CD4-positive, alpha-beta T cell (primary cell): Measurements from ENCODE around the gene NFIA. TPM values are rescaled to one million over a fixed set of nuclear protein-coding genes. Genes with fewer than 3 reads are reported as not detected.

Source experiments
- ATAC-seq: fragments of 200-7000 bp; cut with Tn5 transposase; one replicate; pipeline ENCODE4 v1.10.0; 2022; ENCODE audit warnings: mild to moderate bottlenecking; ENCODE audit not compliant: poor library complexity
- CTCF ChIA-PET: fragments of 350-600 bp; sonication (Branson Sonifier 250); formaldehyde crosslinking; loops from one replicate; lab custom pipeline; 2021; ENCODE audit warnings: antibody characterized with exemption, inconsistent platforms; lab: Charles Lee
- POLR2A ChIA-PET: fragments of 350-600 bp; sonication (Branson Sonifier 250); formaldehyde crosslinking; loops from one replicate; lab custom pipeline; 2021; ENCODE audit warnings: antibody characterized with exemption, inconsistent platforms; lab: Charles Lee
- DNase-seq, 14 experiments: peaks; one replicate each; pipeline ENCODE4 v3.0.0-alpha.2; 2013 to 2020; ENCODE audit warnings: mixed read lengths in 2 of 14
- H3K27ac ChIP-seq, 2 donors: one replicate each; pipeline versions ENCODE4 v1.5.1 to v1.7.0; 2013; ENCODE audit warnings: low read length in 2 of 2, low read depth in 1 of 2, mild to moderate bottlenecking in 1 of 2
- H3K27me3 ChIP-seq, 2 experiments: 1 replicate in 1 of 2; 2 replicates in 1 of 2; pipeline versions ENCODE4 v1.6.1 to v1.7.0; 2013; ENCODE audit warnings: low read length in 2 of 2, control low read depth in 1 of 2, mild to moderate bottlenecking in 1 of 2, moderate library complexity in 1 of 2; ENCODE audit not compliant: insufficient read depth in 2 of 2, control insufficient read depth in 1 of 2
- H3K36me3 ChIP-seq: one replicate; pipeline ENCODE4 v1.6.1; 2013; ENCODE audit warnings: low read length, control low read depth; ENCODE audit not compliant: insufficient read depth
- H3K4me1 ChIP-seq: one replicate; pipeline ENCODE4 v1.6.1; 2013; ENCODE audit warnings: low read length, control low read depth; ENCODE audit not compliant: insufficient read depth
- H3K4me3 ChIP-seq: one replicate; pipeline ENCODE4 v1.5.1; 2013; ENCODE audit warnings: mild to moderate bottlenecking, low read length, moderate library complexity
- H3K9me3 ChIP-seq, 2 experiments: 1 replicate in 1 of 2; 2 replicates in 1 of 2; pipeline versions ENCODE4 v1.6.1 to v1.7.0; 2013; ENCODE audit warnings: low read length in 2 of 2, mild to moderate bottlenecking in 2 of 2, control low read depth in 1 of 2, moderate library complexity in 1 of 2; ENCODE audit not compliant: control insufficient read depth in 1 of 2, insufficient read depth in 1 of 2
- H3K27ac Mint-ChIP-seq: one replicate; pipeline ENCODE4 v1.8.0; 2020; ENCODE audit warnings: mixed read lengths
- H3K27me3 Mint-ChIP-seq: one replicate; pipeline ENCODE4 v1.8.0; 2021; ENCODE audit warnings: mixed read lengths
- H3K36me3 Mint-ChIP-seq: one replicate; pipeline ENCODE4 v1.8.0; 2021; ENCODE audit warnings: low read depth, mixed read lengths
- H3K4me1 Mint-ChIP-seq: one replicate; pipeline ENCODE4 v1.8.0; 2021; ENCODE audit warnings: low read depth, mixed read lengths
- H3K4me3 Mint-ChIP-seq: one replicate; pipeline ENCODE4 v1.8.0; 2020; ENCODE audit warnings: mild to moderate bottlenecking, mixed read lengths
- H3K9me3 Mint-ChIP-seq: one replicate; pipeline ENCODE4 v1.8.0; 2020; ENCODE audit warnings: mixed read lengths
- CTCF ChIP-seq: fragments of 200-600 bp; IDR thresholded peaks from one replicate; pipeline ENCODE4 v1.8.0; 2022; ENCODE audit warnings: antibody characterized with exemption, mild to moderate bottlenecking
- intact Hi-C, 2 experiments: fragments of 100-400 bp; cut with DNase I in 1 of 2; cut with micrococcal nuclease in 1 of 2; formaldehyde crosslinking; loops; one replicate each; pipeline versions ENCODE4 v1.15.1 to v1.9.0; 2023 to 2025; cut with DNase I, micrococcal nuclease
- total RNA-seq, 174 experiments: library from RNA in 2 of 174; stranded (reverse) in 2 of 174; gene quantifications; one replicate each; pipeline ENCODE4 v1.2.3 and lab custom pipeline; 2021 to 2026

NFIA gene
- total RNA-seq, 2 experiments from 2014 or later = 4.8 to 5.9 TPM

GRCh38 chr1:61227857-61228550 is 145.6 kb downstream of the NFIA start:
- H3K9me3 ChIP-seq = no peaks in the 10 kb centered on the region
- Mint-ChIP-seq H3K27me3 (no peaks in the 10 kb centered on the region), H3K36me3 (no peaks in the 10 kb centered on the region), H3K9me3 (no peaks in the 10 kb centered on the region), H3K27ac (no peak overlapping the region), H3K4me1 (no peaks in the 10 kb centered on the region), H3K4me3 (no peak overlapping the region)
- ATAC-seq = no peak
- no peaks in the 10 kb centered on the region for H3K36me3 ChIP-seq
- no peak for TF ChIP-seq CTCF
- POLR2A ChIA-PET = no interaction called here
- H3K27ac ChIP-seq = no peak overlapping the region
- no peaks in the 10 kb centered on the region for H3K27me3 ChIP-seq
- CTCF ChIA-PET = no interaction called here
- intact Hi-C loops = no loop called here
- no peak for DNase-seq
- no peaks in the 10 kb centered on the region for H3K4me1 ChIP-seq
- no peak overlapping the region for H3K4me3 ChIP-seq

- no peaks in the 10 kb centered on the region for H3K4me1 Mint-ChIP-seq
- no peak overlapping the region for H3K4me3 ChIP-seq
- CTCF ChIA-PET = no interaction called here
- no peaks in the 10 kb centered on the region for H3K36me3 ChIP-seq
- intact Hi-C loops = no loop called here
- peaks cover 4% of the 10 kb centered on the region for H3K27me3 Mint-ChIP-seq
- DNase-seq (no peak), ATAC-seq (no peak)
- H3K27ac Mint-ChIP-seq = no peak overlapping the region
- H3K27me3 ChIP-seq = no peaks in the 10 kb centered on the region
- POLR2A ChIA-PET = no interaction called here
- H3K27ac ChIP-seq = no peak overlapping the region
- no peak for TF ChIP-seq CTCF
- no peaks in the 10 kb centered on the region for H3K36me3 Mint-ChIP-seq
- H3K9me3 Mint-ChIP-seq = no peaks in the 10 kb centered on the region
- H3K4me1 ChIP-seq = no peaks in the 10 kb centered on the region
- no peak overlapping the region for H3K4me3 Mint-ChIP-seq
- no peaks in the 10 kb centered on the region for H3K9me3 ChIP-seq
Measured at GRCh38 chr1:61230523-61230922, 148.2 kb downstream of the NFIA start.

GRCh38 chr1:61231795-61232194 is 149.4 kb downstream of the NFIA start:
- H3K4me1 Mint-ChIP-seq = no peaks in the 10 kb centered on the region
- intact Hi-C loops = no loop called here
- ChIA-PET POLR2A (no interaction called here), CTCF (no interaction called here)
- peaks cover 4% of the 10 kb centered on the region for H3K27me3 Mint-ChIP-seq
- Histone ChIP-seq H3K36me3 (no peaks in the 10 kb centered on the region), H3K27ac (no peak overlapping the region), H3K4me3 (no peak overlapping the region), H3K4me1 (no peaks in the 10 kb centered on the region), H3K27me3 (no peaks in the 10 kb centered on the region), H3K9me3 (no peaks in the 10 kb centered on the region)
- DNase-seq (no peak), ATAC-seq (no peak)
- TF ChIP-seq CTCF = no peak
- no peak overlapping the region for H3K27ac Mint-ChIP-seq
- no peak overlapping the region for H3K4me3 Mint-ChIP-seq
- no peaks in the 10 kb centered on the region for H3K36me3 Mint-ChIP-seq
- H3K9me3 Mint-ChIP-seq = no peaks in the 10 kb centered on the region
